Measurements from ENCODE around the gene MYL5. TPM values are rescaled to one million over a fixed set of nuclear protein-coding genes. Genes with fewer than 3 reads are reported as not detected.

The MYL5 gene
- polyA plus RNA-seq, 3 donors: 4.2 to 12.6 (median 7.2) TPM

DNA sequence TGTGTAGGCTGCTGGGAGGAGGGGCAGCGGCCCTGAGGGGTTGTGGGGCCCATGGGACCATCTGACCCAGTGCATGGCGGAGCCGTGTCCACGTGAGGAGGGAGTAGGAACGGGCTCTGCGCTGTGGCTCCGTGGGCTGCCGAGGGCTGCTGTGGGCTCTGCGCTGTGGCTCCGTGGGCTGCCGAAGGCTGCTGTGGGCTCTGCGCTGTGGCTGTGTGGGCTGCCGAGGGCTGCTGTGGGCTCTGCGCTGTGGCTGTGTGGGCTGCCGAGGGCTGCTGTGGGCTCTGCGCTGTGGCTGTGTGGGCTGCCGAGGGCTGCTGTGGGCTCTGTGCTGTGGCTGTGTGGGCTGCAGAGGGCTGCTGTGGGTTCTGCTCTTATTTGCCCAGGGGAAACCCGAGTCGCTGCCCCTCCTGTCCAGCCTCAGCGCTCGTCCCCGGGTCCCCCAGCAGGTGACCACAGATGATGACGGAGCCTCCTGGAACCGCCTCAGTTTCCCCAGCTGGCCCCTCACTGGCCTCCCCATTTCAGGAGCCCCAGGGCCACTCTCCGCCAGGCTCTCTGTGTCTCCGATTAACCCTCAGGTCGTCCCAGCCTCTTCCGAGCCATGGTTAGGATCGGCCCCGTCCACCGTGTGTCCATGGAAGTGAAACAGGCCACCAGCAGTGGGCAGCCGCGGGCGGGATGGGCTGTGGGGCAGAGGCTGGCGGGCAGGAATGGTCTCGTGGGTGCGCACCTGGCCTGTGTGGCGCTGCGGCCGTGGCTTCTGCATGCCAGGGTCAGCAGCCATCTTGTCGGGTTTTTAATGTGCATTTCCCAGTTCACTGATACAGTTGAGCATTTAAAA is 51.3 kb downstream of the MYL5 start:
- Histone ChIP-seq H3K9me3 (replicated peaks in 1 of 2; ENCODE audit: control insufficient read depth in 1 of 2, insufficient read depth in 1 of 2, low read length in 2 of 2) (peaks cover 0 to 10% of the 10 kb centered on the region in 2 donors), H3K9ac (ENCODE audit: insufficient read depth, low read length, poor library complexity, severe bottlenecking) (peak overlapping the region; percentile 5), H3K4me1 (ENCODE audit: control insufficient read depth in 1 of 2, insufficient read depth in 2 of 2, low read length in 2 of 2) (peaks cover 0 to 17% of the 10 kb centered on the region in 2 donors), H3K27ac (ENCODE audit: low read depth in 1 of 2, low read length in 2 of 2) (no peak overlapping the region), H3K4me2 (replicated peaks; ENCODE audit: extremely low read depth, low read length, poor library complexity, severe bottlenecking) (no peak overlapping the region), H3K4me3 (replicated peaks in 1 of 3; ENCODE audit: low read depth in 2 of 3, low read length in 3 of 3) (no peak overlapping the region), H2AFZ (ENCODE audit: insufficient read depth, low read depth, low read length, poor library complexity, severe bottlenecking) (no peak overlapping the region), H3K27me3 (ENCODE audit: control insufficient read depth in 2 of 2, insufficient read depth in 2 of 2, low read length in 2 of 2) (no peaks in the 10 kb centered on the region), H3K79me2 (ENCODE audit: insufficient read depth, low read length) (peaks cover 54% of the 10 kb centered on the region), H3K36me3 (replicated peaks in 1 of 2; ENCODE audit: control insufficient read depth in 1 of 2, insufficient read depth in 2 of 2, low read length in 2 of 2) (peaks cover 20 to 52% of the 10 kb centered on the region in 2 donors), H4K20me1 (ENCODE audit: insufficient read depth, low read length) (peaks cover 93% of the 10 kb centered on the region)
- H3K27me3 Mint-ChIP-seq (ENCODE audit: low read depth in 3 of 3): no peaks in the 10 kb centered on the region
- 85% methylated on average over 39 of the region's 41 CpGs for WGBS (ENCODE audit: insufficient coverage)
- intact Hi-C loops (cut with micrococcal nuclease): no loop called here
- H3K36me3 Mint-ChIP-seq: peaks cover 28 to 70% of the 10 kb centered on the region in 2 donors
- peaks cover 0 to 19% (median 8%) of the 10 kb centered on the region in 7 donors for H3K9me3 Mint-ChIP-seq
- TF ChIP-seq, protein P1, sequence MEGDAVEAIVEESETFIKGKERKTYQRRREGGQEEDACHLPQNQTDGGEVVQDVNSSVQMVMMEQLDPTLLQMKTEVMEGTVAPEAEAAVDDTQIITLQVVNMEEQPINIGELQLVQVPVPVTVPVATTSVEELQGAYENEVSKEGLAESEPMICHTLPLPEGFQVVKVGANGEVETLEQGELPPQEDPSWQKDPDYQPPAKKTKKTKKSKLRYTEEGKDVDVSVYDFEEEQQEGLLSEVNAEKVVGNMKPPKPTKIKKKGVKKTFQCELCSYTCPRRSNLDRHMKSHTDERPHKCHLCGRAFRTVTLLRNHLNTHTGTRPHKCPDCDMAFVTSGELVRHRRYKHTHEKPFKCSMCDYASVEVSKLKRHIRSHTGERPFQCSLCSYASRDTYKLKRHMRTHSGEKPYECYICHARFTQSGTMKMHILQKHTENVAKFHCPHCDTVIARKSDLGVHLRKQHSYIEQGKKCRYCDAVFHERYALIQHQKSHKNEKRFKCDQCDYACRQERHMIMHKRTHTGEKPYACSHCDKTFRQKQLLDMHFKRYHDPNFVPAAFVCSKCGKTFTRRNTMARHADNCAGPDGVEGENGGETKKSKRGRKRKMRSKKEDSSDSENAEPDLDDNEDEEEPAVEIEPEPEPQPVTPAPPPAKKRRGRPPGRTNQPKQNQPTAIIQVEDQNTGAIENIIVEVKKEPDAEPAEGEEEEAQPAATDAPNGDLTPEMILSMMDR (IDR thresholded peaks at IDR 0.05): no peak
- H3K4me3 Mint-ChIP-seq: no peak overlapping the region
- peak overlapping the region in 1 of 7 donors; percentile 57 for H3K27ac Mint-ChIP-seq
- DNase-seq: no peak
- H3K4me1 Mint-ChIP-seq: peaks cover 28% of the 10 kb centered on the region

DNA sequence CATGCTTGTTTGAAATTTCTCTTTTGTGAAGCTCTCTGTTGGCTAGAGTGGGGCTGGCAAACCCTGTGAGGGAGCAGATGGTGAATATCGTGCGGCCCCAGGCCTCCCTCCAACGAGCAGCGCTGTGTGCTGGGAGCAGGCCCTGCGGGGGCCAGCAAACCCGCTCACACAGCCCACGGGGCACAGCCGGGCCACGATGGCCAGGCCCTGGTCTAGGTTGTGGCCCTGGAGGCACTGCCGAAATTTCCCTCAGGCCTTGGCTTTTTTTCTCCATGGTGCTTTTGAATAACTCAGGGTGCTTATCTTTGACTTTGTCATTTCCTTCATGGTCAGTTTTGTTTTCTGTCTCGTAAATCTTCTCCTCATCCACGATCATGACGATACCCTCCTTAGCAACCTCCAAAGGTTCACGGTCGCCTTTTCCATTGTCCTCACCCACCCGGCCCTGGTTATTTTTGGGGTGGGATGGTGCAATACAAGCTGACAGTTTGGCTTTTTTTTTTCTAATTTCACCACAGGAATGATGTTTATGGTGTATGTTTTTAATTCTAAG is 52.0 kb downstream of the MYL5 start:
- Mint-ChIP-seq H3K27ac (no peak overlapping the region), H3K9me3 (peaks cover 0 to 24% (median 11%) of the 10 kb centered on the region in 7 donors), H3K36me3 (peaks cover 33 to 70% of the 10 kb centered on the region in 2 donors), H3K4me1 (peaks cover 21% of the 10 kb centered on the region), H3K27me3 (ENCODE audit: low read depth in 3 of 3) (no peaks in the 10 kb centered on the region), H3K4me3 (no peak overlapping the region)
- Histone ChIP-seq H2AFZ (ENCODE audit: insufficient read depth, low read depth, low read length, poor library complexity, severe bottlenecking) (no peak overlapping the region), H3K36me3 (replicated peaks in 1 of 2; ENCODE audit: control insufficient read depth in 1 of 2, insufficient read depth in 2 of 2, low read length in 2 of 2) (peaks cover 27 to 57% of the 10 kb centered on the region in 2 donors), H3K27me3 (ENCODE audit: control insufficient read depth in 2 of 2, insufficient read depth in 2 of 2, low read length in 2 of 2) (no peaks in the 10 kb centered on the region), H3K4me1 (ENCODE audit: control insufficient read depth in 1 of 2, insufficient read depth in 2 of 2, low read length in 2 of 2) (peaks cover 0 to 17% of the 10 kb centered on the region in 2 donors), H3K4me3 (replicated peaks in 1 of 3; ENCODE audit: low read depth in 2 of 3, low read length in 3 of 3) (no peak overlapping the region), H3K79me2 (ENCODE audit: insufficient read depth, low read length) (peaks cover 47% of the 10 kb centered on the region), H3K4me2 (replicated peaks; ENCODE audit: extremely low read depth, low read length, poor library complexity, severe bottlenecking) (peak overlapping the region; percentile 0), H4K20me1 (ENCODE audit: insufficient read depth, low read length) (peaks cover 86% of the 10 kb centered on the region), H3K9me3 (replicated peaks in 1 of 2; ENCODE audit: control insufficient read depth in 1 of 2, insufficient read depth in 1 of 2, low read length in 2 of 2) (peaks cover 0 to 15% of the 10 kb centered on the region in 2 donors), H3K27ac (ENCODE audit: low read depth in 1 of 2, low read length in 2 of 2) (no peak overlapping the region), H3K9ac (ENCODE audit: insufficient read depth, low read length, poor library complexity, severe bottlenecking) (peak overlapping the region; percentile 5)
- WGBS (ENCODE audit: insufficient coverage): 9% methylated on average over 10 of the region's 16 CpGs
- no peak for DNase-seq
- TF ChIP-seq, protein P1 (IDR thresholded peaks at IDR 0.05): no peak
- intact Hi-C loops (cut with micrococcal nuclease): no loop called here

All from CD14-positive monocyte (primary cell).